DMS153 (cell line): Measurements from ENCODE around the gene SPATA9.
"Not testable (repeated sequence)": the region's sequence is repeated elsewhere in the genome, so short reads cannot be mapped to it uniquely, and the experiment has no call there.

Source experiments
- DNase-seq: peaks from one replicate; lab custom pipeline; 2025; lab: John Stamatoyannopoulos, UW

The SPATA9 gene

DNA sequence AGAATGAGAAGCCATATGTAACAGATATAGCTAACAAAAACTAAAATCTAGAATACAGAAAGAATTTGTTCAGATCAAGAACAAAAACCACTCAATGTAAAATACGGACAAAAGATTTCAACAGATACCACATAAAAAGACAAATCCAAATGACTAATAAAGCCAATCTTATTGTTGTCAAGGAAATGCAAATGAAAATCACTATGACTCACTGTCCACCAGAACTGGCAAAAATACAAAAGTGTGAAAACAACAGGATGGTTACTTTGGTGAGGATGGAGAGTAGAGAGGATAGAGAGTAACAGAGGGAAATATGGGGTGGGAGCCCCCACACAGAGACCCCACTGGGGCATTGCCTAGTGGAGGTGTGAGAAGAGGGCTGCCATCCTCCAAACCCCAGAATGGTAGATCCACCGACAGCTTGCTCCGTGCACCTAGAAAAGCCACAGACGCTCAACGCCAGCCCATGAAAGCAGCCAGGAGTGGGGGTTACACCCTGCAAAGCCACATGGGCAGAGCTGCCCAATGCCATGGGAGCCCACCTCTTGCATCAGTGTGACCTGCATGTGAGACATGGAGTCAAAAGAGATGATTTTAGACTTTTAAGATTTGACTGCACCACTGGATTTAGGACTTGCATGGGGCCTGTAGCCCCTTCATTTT, 33.1 kb upstream of the SPATA9 start:
- no peak for DNase-seq

DNA sequence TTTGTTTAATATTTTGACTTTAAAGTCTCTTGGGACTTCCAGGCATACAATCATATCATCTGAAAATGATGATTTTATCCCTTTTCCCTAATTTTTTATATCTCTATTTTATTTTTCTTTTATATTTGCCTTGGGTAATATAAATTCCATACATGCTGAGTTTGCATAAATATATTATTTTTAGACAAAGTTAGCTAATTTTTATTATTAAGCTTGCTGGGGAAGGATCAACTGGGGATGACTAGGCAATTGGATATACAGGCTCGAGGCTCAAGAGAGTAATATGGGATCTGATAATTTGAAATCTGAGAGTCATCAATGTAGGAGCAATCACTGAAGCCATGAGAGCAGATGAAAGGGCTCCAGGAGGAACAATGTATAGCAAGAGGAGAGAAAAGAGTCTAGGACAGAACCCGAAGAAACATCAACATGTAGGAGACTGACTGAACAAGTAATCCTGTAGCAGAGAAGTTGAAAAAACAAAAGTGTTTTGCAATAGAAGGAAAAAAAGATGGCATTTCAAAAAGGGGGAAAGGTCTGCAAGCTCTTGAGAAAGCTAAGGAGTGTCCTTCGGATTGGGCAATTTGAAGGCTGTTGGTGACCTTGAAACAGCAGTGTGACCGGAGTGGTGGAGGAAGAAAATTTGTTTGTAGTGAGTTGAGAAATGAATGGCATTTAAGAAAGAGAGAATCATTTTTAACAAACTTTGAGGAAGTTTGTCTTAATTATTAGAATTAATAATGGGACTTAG, 31.3 kb upstream of the SPATA9 start:
- DNase-seq = no peak

DNA sequence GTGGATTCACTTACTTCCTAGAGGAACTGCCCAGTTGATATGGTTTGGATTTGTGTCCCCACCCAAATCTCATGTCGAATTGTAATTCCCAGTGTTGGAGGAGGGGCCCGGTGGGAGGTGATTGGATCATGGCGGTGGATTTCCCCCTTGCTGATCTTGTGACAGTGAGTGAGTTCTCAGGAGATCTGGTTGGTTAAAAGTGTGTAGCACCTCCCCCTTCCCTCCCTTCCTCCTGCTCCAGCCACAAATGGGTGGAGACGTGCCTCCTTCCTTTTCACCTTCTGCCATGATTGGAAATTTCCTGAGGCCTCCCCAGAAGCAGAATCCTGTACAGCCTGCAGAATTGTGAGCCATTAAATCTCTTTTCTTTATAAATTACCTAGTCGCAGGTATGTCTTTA, 30.5 kb upstream of the SPATA9 start:
- DNase-seq = not testable (repeated sequence)

DNA sequence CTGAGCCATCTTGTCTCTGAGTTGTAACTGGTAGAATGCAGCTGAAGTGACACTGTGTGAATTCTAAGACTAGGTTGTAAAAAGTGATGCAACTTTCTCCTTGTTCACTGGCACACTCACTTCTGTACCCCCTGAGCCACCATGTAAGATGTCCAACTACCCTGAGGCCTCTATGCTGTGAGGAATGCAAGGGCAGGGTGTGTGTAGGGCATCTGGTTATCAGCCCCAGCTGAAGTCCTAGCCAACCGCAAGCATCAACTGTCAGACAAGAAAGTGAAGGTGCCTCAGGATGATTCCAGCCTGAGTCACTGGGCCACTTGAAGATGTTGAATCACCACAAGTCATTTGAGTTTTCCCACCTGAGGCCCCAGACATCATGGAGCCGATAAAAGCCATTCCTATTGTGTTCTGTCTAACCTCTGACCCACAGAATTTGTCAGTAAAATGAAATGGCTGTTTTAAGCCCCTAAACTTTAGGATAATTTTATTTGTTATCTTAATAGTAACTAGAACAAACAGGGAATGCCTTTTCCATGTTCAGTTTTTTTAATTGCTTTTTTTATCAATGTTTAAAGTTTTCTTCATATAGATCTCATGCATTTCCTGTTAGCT, 29.7 kb upstream of the SPATA9 start:
- no peak for DNase-seq

DNA sequence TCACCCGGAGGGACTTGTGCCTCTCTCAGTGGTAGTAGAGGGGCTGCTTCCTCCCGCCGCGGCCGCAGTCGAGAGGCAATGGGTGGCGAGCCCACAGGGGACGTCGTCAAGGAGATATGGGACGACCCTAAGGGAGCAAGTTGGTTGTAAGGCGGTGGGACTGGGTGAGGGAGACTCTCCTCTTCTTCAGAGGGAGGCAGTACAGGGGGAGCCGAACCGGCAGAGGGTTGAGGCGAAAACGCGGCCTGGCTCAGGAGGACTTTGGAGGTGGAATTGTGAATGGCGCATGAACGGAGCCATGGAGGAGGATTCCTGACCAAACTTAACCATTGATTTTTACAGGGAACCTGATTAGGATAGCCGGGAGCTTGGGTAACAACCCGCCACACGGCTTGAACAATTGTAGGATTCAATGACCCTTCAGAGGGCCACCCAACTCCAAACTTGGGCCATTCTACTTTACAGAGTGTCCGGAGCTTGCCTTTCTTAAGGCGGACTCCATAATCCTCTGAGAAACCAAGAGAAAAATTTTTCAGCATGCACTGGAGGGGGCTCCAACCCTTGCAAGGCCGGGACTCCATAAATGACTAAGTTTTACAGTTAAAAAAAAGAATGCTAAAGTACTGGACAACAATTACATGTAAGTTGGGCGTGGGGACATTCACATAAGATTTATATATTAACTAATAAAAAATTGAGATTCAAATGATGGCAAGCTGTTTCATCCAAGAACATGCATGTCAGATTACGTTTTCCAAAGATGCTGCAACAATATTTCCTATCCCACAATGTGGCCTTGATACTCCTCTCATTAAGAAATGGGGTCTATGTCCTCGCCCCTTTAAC, 28.9 kb upstream of the SPATA9 start:
- DNase-seq = no peak

DNA sequence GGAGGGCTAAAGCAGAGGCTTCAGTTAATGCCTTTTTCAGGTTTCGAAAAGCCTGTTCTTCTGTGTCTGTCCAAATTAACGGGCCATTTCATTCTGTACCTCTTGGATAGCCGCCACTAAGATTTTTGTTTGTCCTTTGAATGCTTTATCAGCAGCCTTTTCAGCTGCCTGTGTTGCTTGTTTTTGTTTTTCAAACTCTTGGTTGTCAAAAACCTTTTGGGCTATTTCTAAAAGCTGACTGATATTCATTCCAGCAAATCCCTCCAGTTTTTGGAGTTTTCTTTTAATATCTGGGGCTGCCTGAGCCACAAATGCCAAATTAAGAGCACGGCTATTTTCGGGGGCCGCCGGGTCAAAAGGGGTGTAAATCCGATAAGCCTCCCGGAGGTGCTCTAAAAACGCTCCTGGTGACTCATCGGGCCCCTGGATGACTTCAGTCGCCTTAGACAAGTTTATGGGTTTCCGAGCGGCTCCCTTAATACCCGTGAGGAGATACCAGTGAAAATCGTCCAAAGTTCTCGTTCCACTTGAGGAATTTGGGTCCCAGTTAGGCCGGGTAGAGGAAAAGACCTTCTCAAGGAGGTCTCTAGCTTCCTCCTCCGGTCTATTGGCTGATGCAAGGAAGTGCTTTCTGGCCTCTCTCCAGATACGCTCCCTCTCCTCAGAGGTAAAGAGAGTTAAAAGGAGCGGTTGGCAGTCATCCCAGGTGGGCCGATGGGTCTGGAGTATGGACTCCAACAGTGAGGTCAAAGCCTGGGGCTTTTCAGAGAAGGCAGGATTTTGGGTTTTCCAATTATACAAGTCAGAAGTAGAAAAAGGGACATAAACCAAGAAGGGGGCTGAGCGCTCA, 28.1 kb upstream of the SPATA9 start:
- not testable (repeated sequence) for DNase-seq

DNA sequence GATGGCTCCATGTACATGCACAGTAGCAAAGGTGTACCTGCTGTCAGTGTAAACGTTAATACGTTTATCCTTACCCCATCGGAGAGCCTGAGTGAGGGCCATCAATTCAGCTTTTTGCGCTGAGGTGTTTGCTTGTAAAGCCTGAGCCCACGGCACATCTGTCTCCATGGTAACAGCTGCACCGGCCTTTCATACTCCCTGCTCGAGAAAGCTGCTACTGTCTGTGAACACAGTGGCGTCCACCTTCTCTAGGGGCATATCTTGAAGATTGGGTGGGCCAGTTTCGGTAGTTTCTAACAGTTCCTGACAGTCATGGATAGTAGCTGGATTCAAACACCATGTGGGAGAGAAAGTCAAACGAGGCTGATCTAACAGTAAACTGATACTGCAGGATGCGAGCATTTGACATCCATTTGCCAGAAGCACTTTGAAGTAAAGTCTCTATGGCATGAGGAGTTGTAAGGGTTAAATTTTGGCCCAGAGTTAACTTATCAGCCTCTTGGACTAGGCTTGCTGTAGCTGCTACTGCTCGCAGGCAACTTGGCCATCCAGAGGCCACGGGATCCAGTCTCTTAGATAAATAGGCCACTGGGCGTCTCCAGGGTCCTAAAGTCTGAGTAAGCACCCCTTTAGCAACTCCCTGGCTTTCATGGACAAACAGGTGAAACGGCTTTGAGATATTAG, 27.3 kb upstream of the SPATA9 start:
- no peak for DNase-seq

DNA sequence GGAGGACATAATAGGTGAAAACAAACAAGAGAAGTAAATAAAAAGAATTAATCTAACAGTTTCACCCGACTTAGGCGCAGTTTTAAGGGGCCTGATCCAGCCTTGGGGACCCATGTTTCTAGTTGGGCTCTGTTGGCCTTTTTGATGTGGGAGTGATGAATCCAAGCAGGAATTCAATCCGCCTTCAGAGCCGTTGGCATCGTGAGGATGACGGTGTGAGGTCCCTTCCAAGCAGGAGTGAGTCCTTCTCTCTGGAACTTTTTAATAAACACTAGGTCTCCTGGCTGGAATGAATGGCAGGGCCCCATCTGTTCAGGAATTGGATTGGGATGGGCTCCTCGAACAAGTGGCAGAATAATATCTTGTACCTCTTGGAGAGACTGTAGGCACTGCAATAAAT, 26.1 kb upstream of the SPATA9 start:
- DNase-seq = no peak

DNA sequence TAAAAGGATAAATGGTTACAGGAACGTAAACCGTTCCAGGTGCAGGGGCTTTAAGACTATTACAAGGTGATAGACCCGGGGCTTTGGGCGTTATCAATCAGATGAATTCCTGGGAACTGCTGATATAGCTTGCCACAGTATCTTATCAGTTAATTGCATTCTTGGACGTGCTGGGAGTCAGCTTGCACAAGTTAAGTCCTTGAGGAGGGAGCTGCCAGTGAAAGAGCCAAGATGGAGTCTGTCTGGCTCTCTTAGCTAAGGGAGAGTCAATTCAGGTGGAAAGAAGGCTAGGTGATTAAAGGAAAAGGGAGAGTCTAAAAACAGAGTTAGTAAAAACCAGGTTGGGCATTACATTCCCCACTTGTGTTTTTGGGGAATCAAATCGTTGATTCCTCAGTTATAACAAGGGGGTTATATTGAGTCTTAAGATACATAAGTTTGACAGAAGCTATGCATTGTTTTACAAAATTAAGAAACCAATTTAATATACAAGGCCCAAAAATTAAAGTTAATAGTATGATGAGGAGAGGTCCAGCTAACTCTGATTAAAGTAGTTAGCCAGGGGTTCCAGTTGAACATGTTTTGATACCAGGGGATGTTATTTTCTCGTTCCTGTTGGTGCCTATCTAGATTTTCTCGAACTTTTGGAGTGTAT, 24.9 kb upstream of the SPATA9 start:
- DNase-seq = not testable (repeated sequence)

DNA sequence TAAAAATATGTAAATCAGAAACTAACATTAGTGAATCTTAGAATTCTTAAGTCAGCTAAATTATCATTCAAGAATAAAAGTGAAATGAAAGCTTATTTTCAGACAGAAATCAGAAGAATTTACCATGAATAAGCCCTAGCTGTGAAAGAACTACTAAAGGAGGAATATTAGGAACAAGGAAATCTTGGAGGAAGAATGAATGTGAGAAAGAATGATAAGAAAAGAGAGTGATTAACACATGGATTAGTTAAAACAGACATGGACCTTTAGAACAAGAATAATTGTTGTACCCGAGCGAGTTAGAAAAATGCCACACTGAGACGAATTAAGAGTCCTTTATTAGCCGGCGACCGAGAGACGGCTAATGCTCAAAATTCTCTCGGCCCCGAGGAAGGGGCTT, 24.3 kb upstream of the SPATA9 start:
- DNase-seq = no peak

DNA sequence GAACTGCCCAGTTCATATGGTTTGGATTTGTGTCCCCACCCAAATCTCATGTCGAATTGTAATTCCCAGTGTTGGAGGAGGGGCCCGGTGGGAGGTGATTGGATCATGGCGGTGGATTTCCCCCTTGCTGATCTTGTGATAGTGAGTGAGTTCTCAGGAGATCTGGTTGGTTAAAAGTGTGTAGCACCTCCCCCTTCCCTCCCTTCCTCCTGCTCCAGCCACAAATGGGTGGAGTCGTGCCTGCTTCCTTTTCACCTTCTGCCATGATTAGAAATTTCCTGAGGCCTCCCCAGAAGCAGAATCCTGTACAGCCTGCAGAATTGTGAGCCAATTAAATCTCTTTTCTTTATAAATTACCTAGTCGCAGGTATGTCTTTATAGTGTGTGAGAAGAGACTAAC, 23.4 kb upstream of the SPATA9 start:
- not testable (repeated sequence) for DNase-seq

DNA sequence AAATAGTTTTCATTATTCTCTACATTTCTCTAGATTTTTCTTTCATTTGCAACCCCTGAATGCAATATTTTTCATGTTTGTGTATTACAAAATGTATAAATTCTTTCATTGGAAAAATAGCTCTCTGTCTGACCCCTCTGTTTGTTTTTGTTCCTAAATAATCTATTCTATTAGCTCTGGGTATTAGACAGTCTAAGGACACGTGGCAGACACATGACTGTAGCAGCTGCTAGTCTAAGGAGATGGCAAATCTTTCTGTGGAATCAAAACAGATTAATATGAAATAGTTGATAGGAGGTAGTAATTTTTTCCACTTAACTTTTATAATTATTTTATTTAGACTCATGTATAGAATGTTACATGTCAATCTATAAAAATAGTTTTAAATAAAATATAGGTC, 21.4 kb upstream of the SPATA9 start:
- no peak for DNase-seq

DNA sequence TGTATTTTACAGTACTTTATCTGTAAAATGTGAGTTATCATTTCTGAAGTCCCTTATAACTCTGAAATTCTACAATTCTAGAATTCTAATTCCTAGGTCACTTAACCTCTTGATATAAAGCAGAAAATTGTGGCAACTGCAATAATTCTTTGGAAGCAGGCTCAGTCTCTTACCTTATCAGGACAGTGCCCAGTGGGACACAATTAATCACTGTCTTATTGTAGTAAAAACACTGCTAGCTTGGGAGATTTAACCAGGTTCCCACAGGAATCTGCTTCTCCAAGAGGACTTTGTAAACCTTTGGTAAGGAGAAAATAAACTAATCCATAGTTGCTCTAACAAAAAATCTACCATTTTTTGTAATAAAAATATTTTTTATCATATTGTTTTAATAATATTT, 18.3 kb upstream of the SPATA9 start:
- no peak for DNase-seq

DNA sequence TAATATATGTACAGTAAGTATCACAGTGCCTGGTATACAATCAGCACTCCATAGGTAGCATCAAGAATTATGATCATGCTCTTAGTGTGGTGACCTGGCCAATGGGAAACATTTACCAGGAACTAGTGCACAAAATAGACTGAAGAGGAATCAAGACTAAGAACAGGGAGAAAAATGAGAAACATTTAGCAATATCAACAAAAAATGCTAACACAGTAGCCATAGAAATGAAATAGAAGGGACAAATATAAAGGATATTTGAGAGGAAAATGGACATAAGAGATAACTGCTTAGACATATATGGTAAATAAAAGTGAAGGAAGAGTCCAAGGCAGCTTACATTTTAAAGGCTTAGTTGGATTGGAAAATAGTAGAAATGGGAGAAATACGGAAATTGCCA, 16.5 kb upstream of the SPATA9 start:
- no peak for DNase-seq

DNA sequence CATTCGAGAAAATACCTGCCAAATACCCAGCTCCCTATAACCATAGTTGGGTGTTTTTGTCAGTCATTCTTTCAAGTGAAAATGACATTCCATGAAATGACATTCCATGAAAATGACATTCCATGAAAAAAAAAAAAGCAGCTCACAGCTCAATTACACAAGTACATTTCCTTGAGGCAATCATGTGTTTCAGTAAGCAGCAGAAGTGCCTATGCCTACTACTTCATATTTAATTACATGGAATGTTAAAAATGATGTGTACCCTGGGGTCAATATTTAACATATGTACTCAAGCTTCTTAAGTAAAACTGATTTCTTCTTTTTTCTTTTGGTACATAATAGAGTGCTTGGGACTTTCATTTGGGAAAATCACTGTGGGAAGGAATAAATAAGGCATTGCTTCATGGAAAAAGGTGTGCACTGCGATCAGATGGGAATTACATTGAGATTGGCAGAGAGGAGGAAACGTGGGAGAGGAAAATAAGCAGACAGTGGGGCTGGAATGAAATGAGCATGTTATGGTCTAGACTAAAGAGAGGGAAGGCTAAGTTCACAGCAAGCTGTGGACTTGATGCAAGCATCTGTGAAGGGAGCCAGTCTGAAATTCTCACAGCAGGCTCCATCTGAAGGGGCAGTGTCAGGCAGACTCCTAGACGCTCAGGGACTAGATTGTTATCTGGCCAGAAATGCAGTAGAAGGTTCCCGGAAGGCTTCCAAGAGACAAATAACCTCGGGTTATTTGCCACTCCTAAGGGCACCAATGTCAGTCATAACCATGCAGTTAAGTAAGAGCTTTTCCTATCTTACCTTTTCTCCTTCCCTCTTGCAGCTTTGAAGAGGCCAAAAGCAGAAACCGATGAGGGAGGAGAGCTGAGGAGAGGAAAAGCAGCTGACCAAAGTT, 15.2 kb upstream of the SPATA9 start:
- no peak for DNase-seq

DNA sequence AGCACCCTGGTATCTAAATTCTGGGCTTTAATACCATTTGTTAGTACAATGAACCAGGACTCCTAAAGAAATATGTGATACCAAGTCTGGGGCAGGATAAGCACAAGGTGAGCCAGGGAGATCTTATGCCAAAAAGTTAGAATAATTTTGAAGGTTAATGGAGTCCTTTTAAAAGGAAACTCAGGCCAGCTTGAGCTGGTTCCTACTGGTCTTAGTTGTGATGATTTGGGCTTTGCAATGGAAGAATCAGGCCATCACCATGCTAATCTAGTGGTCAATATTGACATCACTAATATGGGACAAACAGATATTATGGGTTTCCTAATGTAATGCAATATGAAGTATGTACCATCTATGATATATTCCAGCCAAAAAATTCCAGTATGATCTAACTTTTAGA, 7.5 kb upstream of the SPATA9 start:
- DNase-seq = no peak

DNA sequence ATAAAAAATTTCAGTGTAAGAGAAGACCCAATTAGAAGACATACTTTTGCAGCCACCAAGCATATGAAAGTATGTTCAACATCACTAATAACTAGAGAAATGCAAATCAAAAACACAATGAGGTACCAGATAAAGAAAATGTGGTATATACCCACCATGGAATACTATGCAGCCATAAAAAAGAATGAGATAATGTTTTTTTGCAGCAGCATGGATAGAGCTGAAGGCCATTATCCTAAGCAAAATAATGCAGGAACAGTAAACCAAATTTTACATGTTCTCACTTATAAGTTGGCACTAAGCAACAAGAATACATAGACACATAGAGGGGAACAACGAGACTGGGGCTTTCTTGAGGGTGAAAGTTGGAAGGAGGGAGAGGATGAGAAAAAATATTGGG, 6.9 kb upstream of the SPATA9 start:
- no peak for DNase-seq

DNA sequence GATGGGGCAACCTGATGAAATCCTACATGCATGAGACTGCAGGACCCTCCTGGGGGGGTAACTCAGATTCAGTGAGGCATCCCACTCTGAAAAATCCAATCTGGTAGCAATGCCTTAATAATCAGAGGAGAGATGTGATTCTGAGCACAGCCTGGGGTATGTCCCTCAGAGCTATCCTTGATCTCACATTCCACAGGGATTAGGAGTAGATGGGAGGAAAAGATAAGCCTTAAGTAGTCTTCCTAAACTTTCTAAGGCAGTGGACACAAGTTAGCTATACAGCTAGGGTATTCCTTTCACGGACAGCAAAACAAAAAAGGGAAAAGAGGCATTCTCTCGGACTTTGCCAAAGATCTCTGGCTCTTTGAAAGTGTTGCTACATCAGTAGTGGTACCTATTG, 3.9 kb upstream of the SPATA9 start:
- DNase-seq = no peak

DNA sequence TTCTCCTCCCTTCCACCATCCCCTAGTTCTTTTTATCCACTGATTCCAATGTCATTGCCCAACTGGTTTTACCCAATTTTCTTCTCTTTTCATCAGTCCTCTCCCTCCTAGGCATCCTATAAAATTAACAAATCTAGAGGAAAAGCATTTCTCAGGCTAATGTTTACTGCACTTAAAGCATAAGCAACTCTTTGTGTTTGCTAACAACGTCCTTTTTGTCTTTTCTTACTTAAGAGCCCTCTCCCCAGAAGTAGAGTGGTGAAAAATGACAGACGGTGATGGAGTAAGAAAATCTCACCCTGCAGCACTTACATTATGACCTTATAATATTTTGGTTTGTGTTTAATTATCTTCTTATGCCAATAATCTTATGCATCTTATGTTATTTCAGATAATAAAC, 1.6 kb upstream of the SPATA9 start:
- DNase-seq = no peak
